8988T (cell line): ENCODE measurements around the gene B3GAT2.
"Not testable (repeated sequence)": the region's sequence is repeated elsewhere in the genome, so short reads cannot be mapped to it uniquely, and the experiment has no call there.

ENCODE experiments used
- DNase-seq: peaks from one replicate; pipeline ENCODE4 v3.0.0; 2011

Gene B3GAT2, protein sequence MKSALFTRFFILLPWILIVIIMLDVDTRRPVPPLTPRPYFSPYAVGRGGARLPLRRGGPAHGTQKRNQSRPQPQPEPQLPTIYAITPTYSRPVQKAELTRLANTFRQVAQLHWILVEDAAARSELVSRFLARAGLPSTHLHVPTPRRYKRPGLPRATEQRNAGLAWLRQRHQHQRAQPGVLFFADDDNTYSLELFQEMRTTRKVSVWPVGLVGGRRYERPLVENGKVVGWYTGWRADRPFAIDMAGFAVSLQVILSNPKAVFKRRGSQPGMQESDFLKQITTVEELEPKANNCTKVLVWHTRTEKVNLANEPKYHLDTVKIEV

GRCh38 chr6:70956451-70957283 is at the start of gene B3GAT2:
B3GAT2 (minus strand) TSS chr6:70957060; CDS start chr6:70956429, 631 bp downstream.
- DNase-seq, result no peak

DNA sequence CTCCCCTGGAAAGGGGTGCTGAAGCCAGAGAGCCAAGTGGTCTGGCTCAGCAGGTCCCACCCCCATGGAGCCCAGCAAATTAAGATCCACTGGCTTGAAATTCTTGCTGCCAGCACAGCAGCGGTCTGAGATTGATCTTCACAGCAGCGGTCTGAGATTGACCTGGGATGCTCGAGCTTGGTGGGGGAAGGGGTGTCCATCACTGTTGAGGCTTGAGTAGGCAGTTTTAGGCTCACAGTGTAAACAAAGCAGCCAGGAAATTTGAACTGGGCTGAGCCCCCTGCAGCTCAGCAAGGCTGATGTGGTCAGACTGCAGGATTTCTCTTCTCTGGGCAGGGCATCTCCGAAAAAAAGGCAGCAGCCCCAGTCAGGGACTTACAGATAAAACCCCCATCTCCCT is 41.3 kb upstream of the B3GAT2 start:
- no peak for DNase-seq

DNA sequence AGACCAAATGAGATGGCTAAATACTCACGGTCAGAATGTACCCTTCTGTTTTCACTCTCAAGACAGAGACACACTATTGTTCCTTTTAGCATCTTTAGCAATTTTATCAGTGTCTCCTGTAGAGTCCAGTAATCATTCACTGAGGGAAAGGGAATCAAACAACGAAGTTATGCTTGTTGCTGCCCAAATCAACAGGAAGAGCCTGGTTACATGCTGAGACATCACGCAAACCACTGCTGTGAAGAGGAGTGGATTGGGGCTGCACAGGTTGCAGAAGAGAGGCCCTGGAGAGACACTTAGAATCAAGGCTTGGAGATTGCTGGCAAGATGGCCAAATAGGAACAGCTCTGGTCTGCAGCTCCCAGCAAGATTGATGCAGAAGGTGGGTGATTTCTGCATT is 40.5 kb upstream of the B3GAT2 start:
- DNase-seq, result no peak

GRCh38 chr6:70996106-70996505 is 39.2 kb upstream of the B3GAT2 start:
- DNase-seq, result no peak

DNA sequence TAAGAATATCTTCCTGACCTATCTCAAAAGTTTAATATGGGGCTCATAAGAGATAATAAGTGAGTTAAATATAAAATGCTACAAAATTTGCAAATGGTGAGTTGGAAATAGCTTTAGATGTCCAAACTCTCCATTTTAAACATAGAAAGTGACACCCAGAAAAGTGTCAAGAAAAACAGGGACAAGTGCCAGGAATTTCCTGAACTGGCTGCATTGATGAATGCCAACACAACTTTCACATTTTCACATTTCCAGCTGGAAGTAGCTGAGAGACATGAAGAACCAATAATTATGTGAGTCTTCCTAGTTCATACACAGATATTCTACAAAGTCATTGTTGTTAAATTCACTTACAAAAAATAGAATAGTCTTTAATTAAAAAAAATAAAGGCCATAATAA is 38.6 kb upstream of the B3GAT2 start:
- no peak for DNase-seq

- no peak for DNase-seq
Measured at GRCh38 chr6:70991253-70991652, 34.4 kb upstream of the B3GAT2 start.

DNA sequence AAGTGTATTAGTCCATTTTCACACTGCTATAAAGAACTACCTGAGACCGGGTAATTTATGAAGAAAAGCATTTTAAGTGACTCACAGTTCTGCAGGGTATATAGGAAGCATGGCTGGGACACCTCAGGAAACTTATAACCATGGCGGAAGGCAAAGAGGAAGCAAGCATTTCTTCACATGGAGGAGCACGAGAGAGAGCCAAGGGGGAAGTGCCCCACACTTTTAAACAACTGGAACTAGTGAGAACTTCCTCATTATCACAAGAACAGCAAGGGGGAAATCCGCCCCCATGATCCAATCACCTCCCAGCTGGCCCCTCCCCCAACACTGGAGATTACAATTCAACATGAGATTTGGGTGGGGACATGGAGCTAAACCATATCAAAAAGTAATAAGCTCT is 28.3 kb upstream of the B3GAT2 start:
- DNase-seq, result no peak

- no peak for DNase-seq
Measured at GRCh38 chr6:70982747-70983146, 25.9 kb upstream of the B3GAT2 start.

GRCh38 chr6:70980727-70981126 is 23.9 kb upstream of the B3GAT2 start:
- DNase-seq, result no peak

DNA sequence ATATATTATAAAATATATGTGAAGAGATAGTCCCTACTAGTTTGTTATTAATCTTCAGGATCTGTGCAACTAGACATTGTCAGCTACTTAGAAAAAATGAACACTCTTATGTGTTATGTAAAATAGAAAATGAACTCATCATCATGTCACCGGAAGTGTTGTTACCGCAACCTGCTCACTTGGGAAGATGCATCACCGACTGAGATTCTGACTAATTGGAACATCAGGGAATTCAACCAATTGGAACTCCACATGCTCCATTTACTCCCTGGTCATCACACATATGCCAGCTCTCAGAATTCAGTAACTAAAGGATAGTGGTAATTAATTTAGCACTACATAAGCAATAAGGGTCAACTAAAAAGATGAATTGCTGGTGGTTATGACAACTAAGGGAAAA is 16.7 kb upstream of the B3GAT2 start:
- no peak for DNase-seq

- DNase-seq, result no peak
Measured at GRCh38 chr6:70967049-70967448, 10.2 kb upstream of the B3GAT2 start.

DNA sequence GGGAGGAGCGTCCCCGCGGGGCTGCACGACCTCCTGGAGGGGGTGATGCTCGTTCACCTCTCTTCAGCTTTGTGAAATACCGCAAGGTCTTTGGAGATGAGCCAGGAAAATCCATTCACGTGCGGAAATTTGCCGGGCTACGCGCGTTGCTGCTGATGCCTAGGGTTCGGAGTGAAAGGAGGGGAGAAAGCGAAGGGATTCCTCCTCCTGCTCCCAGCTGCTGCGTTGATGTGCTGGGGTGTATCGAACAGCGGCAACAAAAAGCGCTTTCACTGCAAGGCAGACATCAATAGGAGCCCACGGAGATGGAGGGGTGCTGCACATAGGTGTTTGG is 391 bp upstream of the B3GAT2 start:
- no peak for DNase-seq

GRCh38 chr6:70956191-70956450 is 739 bp downstream of the B3GAT2 start:
- DNase-seq, result no peak

- peak; percentile 84 for DNase-seq
Measured at GRCh38 chr6:70955441-70956190, 1.2 kb downstream of the B3GAT2 start.

GRCh38 chr6:70954750-70955149 is 2.1 kb downstream of the B3GAT2 start:
- no peak for DNase-seq

DNA sequence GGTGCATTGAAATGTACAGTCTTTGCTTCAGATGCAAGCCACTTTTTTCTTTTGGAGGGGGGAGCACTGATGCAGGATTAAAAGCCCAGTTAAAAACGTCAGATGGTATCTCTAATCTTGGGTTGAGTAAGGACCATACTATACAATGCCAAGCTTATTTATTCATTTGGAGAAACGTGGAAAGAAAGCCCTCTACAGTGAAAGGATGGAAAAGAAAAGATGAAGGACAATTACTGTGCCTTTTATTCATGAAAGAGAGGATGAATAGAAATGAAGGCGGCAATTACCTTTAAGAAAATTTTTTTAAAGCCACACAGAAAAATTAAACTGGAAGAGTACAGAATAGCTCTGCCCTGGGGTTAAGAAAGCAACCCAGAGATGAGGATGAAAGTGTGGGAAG is 2.7 kb downstream of the B3GAT2 start:
- no peak for DNase-seq

GRCh38 chr6:70952608-70953165 is 4.2 kb downstream of the B3GAT2 start:
- DNase-seq, result no peak

- not testable (repeated sequence) for DNase-seq
Measured at GRCh38 chr6:70944321-70944720, 12.5 kb downstream of the B3GAT2 start.

DNA sequence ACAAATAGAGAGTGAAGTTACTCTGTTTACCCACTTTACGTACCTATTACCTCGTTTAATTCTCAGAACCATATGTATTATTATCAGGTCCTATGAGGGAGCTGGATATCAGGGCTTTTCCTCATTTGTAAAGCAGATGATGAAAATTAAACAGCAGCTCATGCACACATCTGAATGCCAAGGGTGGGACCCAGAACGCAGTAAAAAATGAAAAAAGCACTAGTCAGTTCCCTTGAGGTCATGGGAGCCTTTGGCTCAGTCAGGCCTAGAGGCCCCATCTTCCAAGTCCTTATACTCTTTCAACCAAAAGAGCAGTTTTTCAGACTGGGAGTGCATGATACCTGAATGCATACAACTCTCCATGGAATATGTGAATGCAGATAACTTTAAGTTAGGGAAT is 23.0 kb downstream of the B3GAT2 start:
- no peak for DNase-seq

- DNase-seq, result no peak
Measured at GRCh38 chr6:70905742-70906141, 51.1 kb downstream of the B3GAT2 start.

DNA sequence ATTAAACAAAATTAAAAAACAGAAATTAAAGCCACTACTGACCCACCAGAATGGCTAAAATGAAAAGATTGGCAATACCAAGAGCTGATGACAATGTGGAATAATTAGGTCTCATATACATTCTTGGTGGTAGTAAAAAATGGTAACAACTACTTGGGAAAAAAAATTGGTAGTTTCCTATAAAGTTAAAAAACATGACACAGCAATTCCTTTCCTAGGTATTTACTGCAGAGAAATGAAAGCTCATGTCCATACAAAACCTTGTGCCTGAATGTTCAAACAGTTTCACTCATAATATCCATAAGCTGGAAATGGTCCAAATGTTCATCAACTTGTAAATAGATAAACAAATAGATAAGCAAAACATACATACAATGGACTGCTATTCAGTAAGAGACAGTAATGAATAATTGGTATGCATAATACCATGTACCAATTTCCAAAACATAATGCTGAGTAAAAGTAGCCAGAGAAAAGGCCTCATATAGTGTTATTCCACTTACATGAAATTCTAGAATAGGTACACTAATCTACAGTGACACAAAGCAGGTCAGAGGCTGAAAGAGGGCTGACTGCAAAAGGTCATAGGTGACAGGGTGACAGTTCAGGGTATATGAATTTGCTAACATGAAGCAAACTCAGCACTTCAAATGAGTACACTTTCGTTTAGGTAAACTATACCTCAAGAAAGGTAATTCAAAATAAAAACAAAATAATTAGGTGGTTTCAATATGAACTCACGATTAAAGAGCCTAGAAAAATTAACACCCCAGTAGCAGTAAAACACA is 53.0 kb downstream of the B3GAT2 start:
- DNase-seq, result no peak

DNA sequence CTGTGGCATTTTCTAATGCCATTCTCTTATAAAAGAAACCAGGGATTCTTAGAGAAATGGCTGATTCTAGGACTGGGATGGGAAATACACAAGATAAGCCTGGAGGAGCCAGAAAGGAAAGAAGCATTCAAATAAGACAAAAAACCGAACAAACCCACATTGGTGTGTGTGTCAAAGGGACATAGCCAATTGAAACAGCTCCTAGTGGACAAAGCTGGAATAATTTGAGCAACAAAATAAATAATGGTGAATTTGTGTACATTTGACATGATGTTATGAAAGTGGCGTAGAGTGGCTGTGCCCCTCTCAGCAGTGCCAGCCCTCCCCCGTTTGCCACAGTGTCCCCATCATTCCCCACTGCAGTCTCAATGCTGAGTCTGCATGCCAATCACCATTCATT is 55.5 kb downstream of the B3GAT2 start:
- DNase-seq, result no peak

DNA sequence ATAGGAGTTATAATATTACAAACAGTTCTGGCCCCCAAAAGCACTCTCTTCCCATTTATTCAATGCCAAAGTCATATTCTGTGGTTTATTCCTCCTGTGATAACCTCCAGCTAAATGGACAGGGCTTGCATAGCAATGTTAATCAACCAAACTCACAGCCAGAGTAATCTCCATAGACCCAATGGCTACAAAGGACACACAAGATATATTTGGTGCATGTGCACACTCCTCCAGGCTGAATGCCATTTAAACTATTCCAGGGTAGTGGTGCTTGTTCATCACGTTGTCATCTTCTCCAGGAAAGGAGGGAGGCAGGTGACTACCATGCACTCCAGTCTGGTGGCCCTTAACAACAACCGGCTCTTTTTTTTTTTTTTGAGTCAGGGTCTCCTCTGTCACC is 56.8 kb downstream of the B3GAT2 start:
- DNase-seq, result no peak
